ENCODE data around the gene EXOSC7. TPM values are rescaled to one million over a fixed set of nuclear protein-coding genes. Genes with fewer than 3 reads are reported as not detected.

The EXOSC7 gene
- total and polyA plus RNA-seq, 2 donors (not counting 1 experiment from before 2014, with no cell fraction given), result 25.5 to 40.0 TPM

GRCh38 chr3:44996556-44996969 lies 20.5 kb downstream of the EXOSC7 start:
- no peak for TF ChIP-seq CTCF (IDR thresholded peaks at IDR 0.05)
- no peaks in the 10 kb centered on the region for H3K27me3 Mint-ChIP-seq

DNA sequence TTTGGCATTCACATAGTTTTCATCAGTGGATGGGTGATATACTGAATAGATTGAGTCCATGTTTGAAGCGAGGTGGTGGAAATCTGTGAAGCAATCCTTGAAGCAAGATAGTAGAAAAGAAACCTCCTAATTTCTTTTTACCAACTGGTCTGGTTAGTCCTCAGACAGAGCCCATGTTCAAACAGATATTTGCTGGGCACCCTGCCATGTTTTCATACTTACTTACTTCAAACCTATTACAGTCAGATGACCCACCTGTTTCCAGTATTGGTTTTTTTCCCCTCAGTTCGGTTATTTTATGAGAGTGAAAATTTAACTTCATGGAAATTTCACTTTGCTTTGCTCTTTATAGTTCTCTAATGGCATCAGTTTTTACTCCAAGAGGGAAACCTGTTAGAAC lies 23.7 kb downstream of the EXOSC7 start:
- H3K9me3 Mint-ChIP-seq (ENCODE audit: insufficient read depth), result no peaks in the 10 kb centered on the region
- intact Hi-C loops (cut with micrococcal nuclease), result no loop called here
- TF ChIP-seq CTCF (IDR thresholded peaks at IDR 0.05) (no peak), EZH2 (IDR thresholded peaks at IDR 0.05; ENCODE audit: borderline replicate concordance, insufficient read depth, low read depth, low read length, poor library complexity, severe bottlenecking) (no peak)
- Histone ChIP-seq H3K4me3 (ENCODE audit: control extremely low read depth in 1 of 5, extremely low read depth in 1 of 5, insufficient read depth in 1 of 5, low read depth in 2 of 5, low read length in 4 of 5) (no peak overlapping the region), H3K9me3 (ENCODE audit: control extremely low read depth in 1 of 3, control insufficient read depth in 2 of 3, insufficient read depth in 1 of 3, low read length in 2 of 3) (no peaks in the 10 kb centered on the region), H3K4me2 (replicated peaks; ENCODE audit: low read depth, low read length, poor library complexity, severe bottlenecking) (no peak overlapping the region), H3K27ac (ENCODE audit: low read length in 2 of 2) (no peak overlapping the region), H3K79me2 (ENCODE audit: control insufficient read depth, insufficient read depth, low read length) (no peaks in the 10 kb centered on the region), H3K9ac (ENCODE audit: low read length) (no peak overlapping the region), H3K36me3 (replicated peaks in 1 of 2; ENCODE audit: control extremely low read depth in 1 of 2, control insufficient read depth in 1 of 2, extremely low read depth in 1 of 2, insufficient read depth in 2 of 2, low read length in 1 of 2) (peaks cover 11 to 61% of the 10 kb centered on the region in 2 experiments), H4K20me1 (ENCODE audit: control insufficient read depth, insufficient read depth, low read length, poor library complexity, severe bottlenecking) (no peaks in the 10 kb centered on the region), H2AFZ (ENCODE audit: insufficient read depth, low read depth, low read length, poor library complexity, severe bottlenecking) (no peak overlapping the region), H3K4me1 (ENCODE audit: control insufficient read depth in 2 of 2, insufficient read depth in 2 of 2, low read length in 2 of 2) (peaks cover 0 to 3% of the 10 kb centered on the region in 2 donors), H3K27me3 (replicated peaks in 1 of 4; ENCODE audit: control extremely low read depth in 1 of 4, control insufficient read depth in 3 of 4, insufficient read depth in 4 of 4, low read length in 3 of 4) (no peaks in the 10 kb centered on the region)
- H3K27me3 Mint-ChIP-seq, result no peaks in the 10 kb centered on the region
- H3K4me3 Mint-ChIP-seq, result no peak overlapping the region
- CTCF ChIA-PET, result no interaction called here
- DNase-seq, result no peak
- POLR2A ChIA-PET, result no interaction called here
- H3K4me1 Mint-ChIP-seq, result no peaks in the 10 kb centered on the region
- no peak for ATAC-seq (ENCODE audit: low read depth)
- H3K27ac Mint-ChIP-seq, result no peak overlapping the region
- whole genome bisulfite sequencing (ENCODE audit: insufficient coverage), result no CpG with 5 or more reads among the region's 2 CpGs

More at GRCh38 chr3:44996556-44996969, 20.5 kb downstream of the EXOSC7 start:
- H3K79me2 ChIP-seq (ENCODE audit: control insufficient read depth, insufficient read depth, low read length), result no peaks in the 10 kb centered on the region
- ChIA-PET CTCF (interaction anchor here (1.5 kb wide), 1 partner anchor 10 kb away, joined by 4 read pairs; no protein-coding TSS in a partner anchor), POLR2A (no interaction called here)
- H3K9ac ChIP-seq (ENCODE audit: low read length), result no peak overlapping the region
- no peaks in the 10 kb centered on the region for H3K27me3 ChIP-seq (replicated peaks in 1 of 4; ENCODE audit: control extremely low read depth in 1 of 4, control insufficient read depth in 3 of 4, insufficient read depth in 4 of 4, low read length in 3 of 4)
- H3K27ac ChIP-seq (ENCODE audit: low read length in 2 of 2), result no peak overlapping the region
- H3K4me1 ChIP-seq (ENCODE audit: control insufficient read depth in 2 of 2, insufficient read depth in 2 of 2, low read length in 2 of 2), result peaks cover 0 to 3% of the 10 kb centered on the region in 2 donors
- H4K20me1 ChIP-seq (ENCODE audit: control insufficient read depth, insufficient read depth, low read length, poor library complexity, severe bottlenecking), result peaks cover 10% of the 10 kb centered on the region
- ATAC-seq (ENCODE audit: low read depth), result no peak
- Mint-ChIP-seq H3K9me3 (ENCODE audit: insufficient read depth) (no peaks in the 10 kb centered on the region), H3K4me3 (no peak overlapping the region), H3K27ac (no peak overlapping the region), H3K4me1 (no peaks in the 10 kb centered on the region)
- intact Hi-C loops (cut with micrococcal nuclease), result no loop called here
- no CpG with 5 or more reads among the region's 3 CpGs for WGBS (ENCODE audit: insufficient coverage)
- no peak overlapping the region for H3K4me2 ChIP-seq (replicated peaks; ENCODE audit: low read depth, low read length, poor library complexity, severe bottlenecking)
- H3K36me3 ChIP-seq (replicated peaks in 1 of 2; ENCODE audit: control extremely low read depth in 1 of 2, control insufficient read depth in 1 of 2, extremely low read depth in 1 of 2, insufficient read depth in 2 of 2, low read length in 1 of 2), result peaks cover 6 to 52% of the 10 kb centered on the region in 2 experiments
- DNase-seq, result no peak
- no peak overlapping the region for H3K4me3 ChIP-seq (ENCODE audit: control extremely low read depth in 1 of 5, extremely low read depth in 1 of 5, insufficient read depth in 1 of 5, low read depth in 2 of 5, low read length in 4 of 5)
- H2AFZ ChIP-seq (ENCODE audit: insufficient read depth, low read depth, low read length, poor library complexity, severe bottlenecking), result no peak overlapping the region
- H3K9me3 ChIP-seq (ENCODE audit: control extremely low read depth in 1 of 3, control insufficient read depth in 2 of 3, insufficient read depth in 1 of 3, low read length in 2 of 3), result no peaks in the 10 kb centered on the region
